Keratinocyte (primary cell): Measurements from ENCODE around the gene IL19. TPM values are rescaled to one million over a fixed set of nuclear protein-coding genes. Genes with fewer than 3 reads are reported as not detected.

Source experiments
- DNase-seq: peaks from one replicate; pipeline ENCODE4 v3.0.0-alpha.2; 2011; ENCODE audit warnings: low read depth, missing footprints, low spot score
- FAIRE-seq: peaks from 2 replicates; lab custom pipeline; 2011; peaks lifted over from hg19 to GRCh38; lab: Jason Lieb, UNC
- H2AFZ ChIP-seq: 2 replicates; pipeline ENCODE4 v1.6.0; 2012; ENCODE audit warnings: low read length, control low read depth, inconsistent platforms; ENCODE audit not compliant: control insufficient read depth
- H3K27ac ChIP-seq: 2 replicates; pipeline ENCODE4 v1.5.1; 2011; ENCODE audit warnings: low read length; ENCODE audit not compliant: control insufficient read depth, insufficient read depth
- H3K27me3 ChIP-seq: 3 replicates; pipeline ENCODE4 v1.6.0; 2011; ENCODE audit warnings: low read length; ENCODE audit not compliant: control insufficient read depth, insufficient read depth; ENCODE audit errors: extremely low read depth
- H3K36me3 ChIP-seq, 2 experiments: 2 replicates in 1 of 2; 3 replicates in 1 of 2; pipeline ENCODE4 v1.5.1; 2011; ENCODE audit warnings: low read length in 2 of 2, mild to moderate bottlenecking in 1 of 2; ENCODE audit not compliant: control insufficient read depth in 2 of 2, insufficient read depth in 2 of 2; ENCODE audit errors: extremely low read depth in 1 of 2
- H3K4me1 ChIP-seq: 3 replicates; pipeline ENCODE4 v1.5.1; 2011; ENCODE audit warnings: low read length; ENCODE audit not compliant: control insufficient read depth, insufficient read depth; ENCODE audit errors: extremely low read depth
- H3K4me2 ChIP-seq: 3 replicates; pipeline ENCODE4 v1.6.0; 2011; ENCODE audit warnings: low read depth, low read length; ENCODE audit not compliant: control insufficient read depth, insufficient read depth; ENCODE audit errors: extremely low read depth
- H3K4me3 ChIP-seq, 3 experiments: fragments of 200-600 bp in 1 of 3; sonication (generic) in 1 of 3; 2 replicates in 2 of 3; 3 replicates in 1 of 3; pipeline ENCODE4 v1.5.1; 2011 to 2016; ENCODE audit warnings: low read length in 3 of 3, mild to moderate bottlenecking in 3 of 3, control low read depth in 2 of 3, inconsistent platforms in 1 of 3, low read depth in 1 of 3, mixed read lengths in 1 of 3, mixed run types in 1 of 3, moderate library complexity in 1 of 3; ENCODE audit not compliant: control insufficient read depth in 2 of 3, insufficient read depth in 2 of 3; ENCODE audit errors: extremely low read depth in 1 of 3
- H3K79me2 ChIP-seq: 2 replicates; pipeline ENCODE4 v1.6.0; 2012; ENCODE audit warnings: low read length; ENCODE audit not compliant: control insufficient read depth, insufficient read depth
- H3K9ac ChIP-seq: 3 replicates; pipeline ENCODE4 v1.6.0; 2011; ENCODE audit warnings: low read length; ENCODE audit not compliant: control insufficient read depth, insufficient read depth; ENCODE audit errors: extremely low read depth
- H3K9me1 ChIP-seq: 3 replicates; pipeline ENCODE4 v1.6.0; 2011; ENCODE audit warnings: low read length; ENCODE audit not compliant: control insufficient read depth, insufficient read depth; ENCODE audit errors: extremely low read depth
- H3K9me3 ChIP-seq: 2 replicates; pipeline ENCODE4 v1.5.1; 2012; ENCODE audit warnings: low read depth, low read length; ENCODE audit not compliant: control insufficient read depth
- H4K20me1 ChIP-seq: 3 replicates; pipeline ENCODE4 v1.6.0; 2011; ENCODE audit warnings: low read length; ENCODE audit not compliant: control insufficient read depth, insufficient read depth; ENCODE audit errors: extremely low read depth
- CTCF ChIP-seq, 3 experiments: IDR thresholded peaks in 1 of 3; conservative IDR thresholded peaks in 1 of 3; optimal IDR thresholded peaks in 1 of 3; 2 replicates in 2 of 3; 3 replicates in 1 of 3; pipeline versions ENCODE3 to v1.5.1; 2011; ENCODE audit warnings: low read length in 3 of 3, mild to moderate bottlenecking in 3 of 3, moderate library complexity in 2 of 3, control low read depth in 1 of 3, inconsistent platforms in 1 of 3; ENCODE audit not compliant: insufficient read depth in 2 of 3; ENCODE audit errors: extremely low read depth in 1 of 3
- EZH2 ChIP-seq: IDR thresholded peaks from one replicate; pipeline ENCODE4 v1.6.1; 2012; ENCODE audit warnings: inconsistent platforms, mild to moderate bottlenecking, low read length, moderate library complexity
- dilution Hi-C: fragments of 300-500 bp; cut with MboI; formaldehyde crosslinking; loops from one replicate; pipeline ENCODE4 v1.7.0; 2020; ENCODE audit warnings: low sequenced_read_pairs; ENCODE audit not compliant: extremely low pct_ligation_motif_present
- polyA plus RNA-seq, 5 experiments: library from polyadenylated mRNA; depleted of rRNA in 3 of 5; stranded (reverse) in 3 of 5; stranded (forward) in 1 of 5; unstranded in 1 of 5; fragments of >200 nt; gene quantifications; 1 replicate in 1 of 5; 2 replicates in 3 of 5; 3 replicates in 1 of 5; pipeline versions ENCODE4 v1.2.1 to v1.2.3, GENCODE V29; 2011 to 2012; ENCODE audit warnings: missing spikeins in 2 of 5, low read depth in 1 of 5, low replicate concordance in 1 of 5

The IL19 gene
- polyA plus RNA-seq, 1 donor (not counting 4 experiments of a cell fraction or from before 2014, with no cell fraction given): not detected

GRCh38 chr1:206826394-206826793 lies 55.8 kb downstream of the IL19 start:
- Histone ChIP-seq H3K36me3 (no peaks in the 10 kb centered on the region), H3K4me2 (peak overlapping the region; percentile 11), H3K27ac (no peak overlapping the region), H3K9me3 (no peaks in the 10 kb centered on the region), H3K27me3 (no peaks in the 10 kb centered on the region), H4K20me1 (no peaks in the 10 kb centered on the region), H3K79me2 (no peaks in the 10 kb centered on the region), H3K4me3 (no peak overlapping the region), H3K9me1 (no peaks in the 10 kb centered on the region), H2AFZ (no peak overlapping the region), H3K4me1 (peaks cover 15% of the 10 kb centered on the region), H3K9ac (no peak overlapping the region)
- no peak for FAIRE-seq
- TF ChIP-seq EZH2 (no peak), CTCF (optimal IDR thresholded peaks at IDR 0.05 in 1 of 3, IDR thresholded peaks at IDR 0.05 in 1 of 3, conservative IDR thresholded peaks at IDR 0.05 in 1 of 3; ENCODE audit: extremely low read depth in 1 of 3, insufficient read depth in 2 of 3, low read length in 3 of 3) (no peak)
- DNase-seq: peak; percentile 26
- dilution Hi-C loops: no loop called here

- Histone ChIP-seq H3K9me1 (no peaks in the 10 kb centered on the region), H3K9ac (no peak overlapping the region), H3K4me3 (no peak overlapping the region), H3K27me3 (no peaks in the 10 kb centered on the region), H3K9me3 (no peaks in the 10 kb centered on the region), H3K36me3 (no peaks in the 10 kb centered on the region), H3K79me2 (no peaks in the 10 kb centered on the region), H3K4me1 (peaks cover 15% of the 10 kb centered on the region), H4K20me1 (no peaks in the 10 kb centered on the region), H3K4me2 (no peak overlapping the region), H3K27ac (no peak overlapping the region), H2AFZ (no peak overlapping the region)
- FAIRE-seq (no peak), DNase-seq (no peak)
- TF ChIP-seq EZH2 (no peak), CTCF (optimal IDR thresholded peaks at IDR 0.05 in 1 of 3, IDR thresholded peaks at IDR 0.05 in 1 of 3, conservative IDR thresholded peaks at IDR 0.05 in 1 of 3; ENCODE audit: extremely low read depth in 1 of 3, insufficient read depth in 2 of 3, low read length in 3 of 3) (no peak)
- dilution Hi-C loops: no loop called here
Measured at GRCh38 chr1:206828061-206828460, 57.5 kb downstream of the IL19 start.
